Measurements from ENCODE around the gene SCPEP1.

SCPEP1 gene

GRCh38 chr17:57021226-57021940, 43.5 kb downstream of the SCPEP1 start:
- CTCF ChIA-PET = interaction anchor here (0.7 kb wide), 1 partner anchor 11 kb away, joined by 6 read pairs; no protein-coding TSS in a partner anchor

GRCh38 chr17:57025876-57026275, 47.9 kb downstream of the SCPEP1 start:
- DNase-seq (ENCODE audit: extremely low spot score) = no peak
- TF ChIP-seq CTBP1 (IDR thresholded peaks at IDR 0.05; ENCODE audit: borderline replicate concordance) (no peak), ZNF384 (IDR thresholded peaks at IDR 0.05) (no peak), SP1 (IDR thresholded peaks at IDR 0.05) (no peak), FOXK2 (IDR thresholded peaks at IDR 0.05) (no peak), FOXM1 (IDR thresholded peaks at IDR 0.05; ENCODE audit: borderline replicate concordance) (no peak), SUZ12 (IDR thresholded peaks at IDR 0.05) (no peak), PKNOX1 (IDR thresholded peaks at IDR 0.05) (no peak), L3MBTL2 (conservative IDR thresholded peaks at IDR 0.05) (no peak), ARNT (IDR thresholded peaks at IDR 0.05) (no peak), TARDBP (IDR thresholded peaks at IDR 0.05) (no peak), NFRKB (IDR thresholded peaks at IDR 0.05) (no peak), FOXA1 (IDR thresholded peaks at IDR 0.05) (no peak), ELF4 (IDR thresholded peaks at IDR 0.05) (no peak), HDGF (IDR thresholded peaks at IDR 0.05; ENCODE audit: borderline replicate concordance) (no peak), LEF1 (IDR thresholded peaks at IDR 0.05; ENCODE audit: borderline replicate concordance) (no peak), BHLHE40 (IDR thresholded peaks at IDR 0.05; ENCODE audit: borderline replicate concordance) (no peak)
- POLR2A ChIA-PET = no interaction called here
- CTCF ChIA-PET = no interaction called here

More at GRCh38 chr17:57021226-57021940, 43.5 kb downstream of the SCPEP1 start:
- POLR2A ChIA-PET = no interaction called here
- TF ChIP-seq PKNOX1 (IDR thresholded peaks at IDR 0.05) (no peak), FOXM1 (IDR thresholded peaks at IDR 0.05; ENCODE audit: borderline replicate concordance) (no peak), LEF1 (IDR thresholded peaks at IDR 0.05; ENCODE audit: borderline replicate concordance) (no peak), SUZ12 (IDR thresholded peaks at IDR 0.05) (no peak), NFRKB (IDR thresholded peaks at IDR 0.05) (no peak), CTBP1 (IDR thresholded peaks at IDR 0.05; ENCODE audit: borderline replicate concordance) (no peak), TARDBP (IDR thresholded peaks at IDR 0.05) (no peak), ELF4 (IDR thresholded peaks at IDR 0.05) (no peak), ARNT (IDR thresholded peaks at IDR 0.05) (no peak), BHLHE40 (IDR thresholded peaks at IDR 0.05; ENCODE audit: borderline replicate concordance) (no peak), ZNF384 (IDR thresholded peaks at IDR 0.05) (no peak), FOXA1 (IDR thresholded peaks at IDR 0.05) (no peak), SP1 (IDR thresholded peaks at IDR 0.05) (no peak), HDGF (IDR thresholded peaks at IDR 0.05; ENCODE audit: borderline replicate concordance) (no peak), L3MBTL2 (conservative IDR thresholded peaks at IDR 0.05) (no peak), FOXK2 (IDR thresholded peaks at IDR 0.05) (no peak)
- no peak for DNase-seq (ENCODE audit: extremely low spot score)

DNA sequence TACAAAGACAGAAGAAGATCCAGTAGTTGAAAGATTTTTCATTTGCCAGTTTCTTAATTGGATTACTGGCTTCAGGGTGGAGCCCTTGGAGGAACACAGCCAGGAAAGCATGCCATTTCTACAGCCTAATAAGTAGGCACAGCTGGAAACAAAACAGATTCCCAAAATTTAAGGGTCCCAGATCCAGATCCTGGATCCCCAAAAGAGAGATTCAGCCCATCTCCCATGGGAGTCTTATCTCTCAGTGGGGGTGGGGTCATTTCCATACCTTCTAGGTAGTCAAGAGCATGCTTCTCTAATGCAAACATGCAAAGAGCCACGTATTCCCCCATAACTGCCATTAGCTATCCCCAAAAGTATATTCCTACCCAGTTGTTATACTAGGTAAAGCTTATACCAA, 49.9 kb downstream of the SCPEP1 start:
- POLR2A ChIA-PET = no interaction called here
- TF ChIP-seq FOXM1 (IDR thresholded peaks at IDR 0.05; ENCODE audit: borderline replicate concordance) = no peak
- TF ChIP-seq LEF1 (IDR thresholded peaks at IDR 0.05; ENCODE audit: borderline replicate concordance) = no peak
- TF ChIP-seq ELF4 (IDR thresholded peaks at IDR 0.05) = no peak
- no peak for TF ChIP-seq SP1 (IDR thresholded peaks at IDR 0.05)
- no peak for TF ChIP-seq ZNF384 (IDR thresholded peaks at IDR 0.05)
- TF ChIP-seq FOXK2 (IDR thresholded peaks at IDR 0.05) = no peak
- TF ChIP-seq FOXA1 (IDR thresholded peaks at IDR 0.05) = no peak
- no peak for TF ChIP-seq L3MBTL2 (conservative IDR thresholded peaks at IDR 0.05)
- TF ChIP-seq HDGF (IDR thresholded peaks at IDR 0.05; ENCODE audit: borderline replicate concordance) = no peak
- no peak for DNase-seq (ENCODE audit: extremely low spot score)
- CTCF ChIA-PET = no interaction called here

- CTCF ChIA-PET = interaction anchor here (1.4 kb wide), 2 partner anchors 15 to 18 kb away, joined by 3 to 10 read pairs; no protein-coding TSS in a partner anchor
- DNase-seq (ENCODE audit: extremely low spot score) = no peak
- TF ChIP-seq NFRKB (IDR thresholded peaks at IDR 0.05) (no peak), SUZ12 (IDR thresholded peaks at IDR 0.05) (no peak), TARDBP (IDR thresholded peaks at IDR 0.05) (no peak), LEF1 (IDR thresholded peaks at IDR 0.05; ENCODE audit: borderline replicate concordance) (no peak), L3MBTL2 (conservative IDR thresholded peaks at IDR 0.05) (no peak), ZNF384 (IDR thresholded peaks at IDR 0.05) (no peak), ELF4 (IDR thresholded peaks at IDR 0.05) (no peak), FOXM1 (IDR thresholded peaks at IDR 0.05; ENCODE audit: borderline replicate concordance) (no peak), CTBP1 (IDR thresholded peaks at IDR 0.05; ENCODE audit: borderline replicate concordance) (no peak), BHLHE40 (IDR thresholded peaks at IDR 0.05; ENCODE audit: borderline replicate concordance) (no peak), FOXK2 (IDR thresholded peaks at IDR 0.05) (no peak), HDGF (IDR thresholded peaks at IDR 0.05; ENCODE audit: borderline replicate concordance) (no peak), SP1 (IDR thresholded peaks at IDR 0.05) (no peak), FOXA1 (IDR thresholded peaks at IDR 0.05) (no peak), PKNOX1 (IDR thresholded peaks at IDR 0.05) (no peak), ARNT (IDR thresholded peaks at IDR 0.05) (no peak)
- POLR2A ChIA-PET = no interaction called here
These were observed 54.4 kb downstream of the SCPEP1 start for GRCh38 chr17:57032343-57032742.

DNA sequence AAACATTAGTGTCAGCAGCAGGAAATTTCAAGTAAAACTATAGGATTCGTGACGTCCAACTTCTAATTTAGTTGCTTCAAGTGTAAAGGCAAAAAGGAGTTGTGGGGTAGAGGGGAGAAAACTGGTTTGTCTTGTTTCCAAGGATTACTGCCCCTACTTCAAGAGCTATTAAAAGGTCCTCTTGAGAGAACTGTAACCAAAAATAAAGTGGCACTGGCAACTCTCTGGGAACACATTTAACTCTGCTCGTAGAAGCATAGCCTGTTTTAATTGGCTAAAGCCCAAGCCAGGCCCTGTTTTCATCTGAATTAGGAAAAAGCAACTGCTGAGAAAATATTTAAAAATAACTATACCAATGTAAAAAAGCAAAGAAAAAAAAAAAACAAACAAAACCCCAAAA, 55.4 kb downstream of the SCPEP1 start:
- TF ChIP-seq L3MBTL2 (conservative IDR thresholded peaks at IDR 0.05) = no peak
- no peak for TF ChIP-seq TARDBP (IDR thresholded peaks at IDR 0.05)
- TF ChIP-seq CTBP1 (IDR thresholded peaks at IDR 0.05; ENCODE audit: borderline replicate concordance) = no peak
- TF ChIP-seq LEF1 (IDR thresholded peaks at IDR 0.05; ENCODE audit: borderline replicate concordance) = no peak
- no peak for TF ChIP-seq PKNOX1 (IDR thresholded peaks at IDR 0.05)
- TF ChIP-seq SP1 (IDR thresholded peaks at IDR 0.05) = no peak
- no peak for TF ChIP-seq NFRKB (IDR thresholded peaks at IDR 0.05)
- TF ChIP-seq FOXA1 (IDR thresholded peaks at IDR 0.05) = no peak
- TF ChIP-seq ARNT (IDR thresholded peaks at IDR 0.05) = no peak
- no peak for TF ChIP-seq ELF4 (IDR thresholded peaks at IDR 0.05)
- no peak for TF ChIP-seq BHLHE40 (IDR thresholded peaks at IDR 0.05; ENCODE audit: borderline replicate concordance)
- no peak for TF ChIP-seq FOXK2 (IDR thresholded peaks at IDR 0.05)
- no peak for TF ChIP-seq ZNF384 (IDR thresholded peaks at IDR 0.05)
- no peak for TF ChIP-seq SUZ12 (IDR thresholded peaks at IDR 0.05)
- TF ChIP-seq FOXM1 (IDR thresholded peaks at IDR 0.05; ENCODE audit: borderline replicate concordance) = no peak
- ChIA-PET CTCF (interaction anchor here (0.8 kb wide), 1 partner anchor 36 kb away, joined by 3 read pairs; no protein-coding TSS in a partner anchor), POLR2A (no interaction called here)
- no peak for DNase-seq (ENCODE audit: extremely low spot score)

All from HEK293T (cell line).